Esophagus squamous epithelium (tissue), 5 donors: Measurements from ENCODE around the gene DLGAP1. TPM values are rescaled to one million over a fixed set of nuclear protein-coding genes. Genes with fewer than 3 reads are reported as not detected.

ENCODE experiments used
- DNase-seq: peaks from one replicate; lab custom pipeline; 2025; lab: John Stamatoyannopoulos, UW
- H3K27ac ChIP-seq, 4 donors: fragments of 200-600 bp; sonication (generic); one replicate each; pipeline ENCODE4 v1.5.1; 2016 to 2019; ENCODE audit warnings: mild to moderate bottlenecking in 1 of 4
- H3K27me3 ChIP-seq, 4 donors: fragments of 200-600 bp; sonication (generic); 1 replicate in 3 of 4; 2 replicates in 1 of 4; pipeline versions ENCODE4 v1.5.1 to v1.6.0; 2017 to 2021; ENCODE audit warnings: antibody characterized with exemption in 1 of 4
- H3K36me3 ChIP-seq, 3 donors: fragments of 200-600 bp; sonication (generic); one replicate each; pipeline ENCODE4 v1.5.1; 2016 to 2019
- H3K4me1 ChIP-seq, 3 donors: fragments of 200-600 bp; sonication (generic); one replicate each; pipeline ENCODE4 v1.5.1; 2017 to 2019
- H3K4me3 ChIP-seq, 4 donors: fragments of 200-600 bp; sonication (generic); 1 replicate in 3 of 4; 2 replicates in 1 of 4; pipeline ENCODE4 v1.5.1; 2016 to 2019; ENCODE audit warnings: mild to moderate bottlenecking in 2 of 4, moderate library complexity in 1 of 4
- H3K9me3 ChIP-seq, 3 donors: fragments of 200-600 bp; sonication (generic); one replicate each; pipeline ENCODE4 v1.5.1; 2016 to 2019
- CTCF ChIP-seq, 6 experiments: fragments of 450-650 bp in 4 of 6; fragments of 200-600 bp in 2 of 6; sonication (generic) in 2 of 6; IDR thresholded peaks; one replicate each; pipeline ENCODE4 v1.5.1; 2016 to 2019; ENCODE audit warnings: antibody characterized with exemption in 6 of 6, mild to moderate bottlenecking in 4 of 6, moderate library complexity in 4 of 6
- POLR2A ChIP-seq, 4 donors: fragments of 450-650 bp; IDR thresholded peaks; one replicate each; pipeline ENCODE4 v1.6.1; 2017; ENCODE audit warnings: antibody characterized with exemption in 4 of 4, mild to moderate bottlenecking in 4 of 4, moderate library complexity in 3 of 4
- WGBS, 2 donors: methylation state at CpG; one replicate each; pipeline ENCODE4 v1.1.5; 2018; 5-methylcytosine and 5-hydroxymethylcytosine counted together
- intact Hi-C: fragments of 100-400 bp; cut with DNase I; formaldehyde crosslinking; loops from one replicate; pipeline ENCODE4 v1.15.0; 2022
- total RNA-seq, 4 donors: library from RNA; depleted of rRNA; stranded (reverse); fragments of >200 nt; gene quantifications; one replicate each; pipeline ENCODE4 v1.1.0, GENCODE V29; 2016
- donor health status: DM: yes; HTN: yes; CAD: no.

The DLGAP1 gene
- total RNA-seq, 4 donors from 2014 or later, result 0.09 to 1.5 (median 0.52) TPM

GRCh38 chr18:3457261-3457724 lies 997.8 kb downstream of the DLGAP1 start:
- TF ChIP-seq CTCF (IDR thresholded peaks at IDR 0.05) (no peak), POLR2A (IDR thresholded peaks at IDR 0.05) (no peak)

GRCh38 chr18:3456686-3457069 lies 998.4 kb downstream of the DLGAP1 start:
- Histone ChIP-seq H3K27ac (peak overlapping the region; percentile 49 to 99 (median 98)), H3K36me3 (peaks cover 0 to 48% (median 5%) of the 10 kb centered on the region in 3 donors), H3K27me3 (no peaks in the 10 kb centered on the region), H3K4me1 (peaks cover 3 to 79% (median 48%) of the 10 kb centered on the region in 3 donors), H3K4me3 (no peak overlapping the region), H3K9me3 (no peaks in the 10 kb centered on the region)
- WGBS, 2 donors, result 9 to 21% methylated on average over 1 of the region's 1 CpG
- TF ChIP-seq CTCF (IDR thresholded peaks at IDR 0.05) (no peak), POLR2A (IDR thresholded peaks at IDR 0.05) (no peak)
- no peak for DNase-seq
- intact Hi-C loops, result loop anchor here (10.0 kb wide), 2 partner anchors 192 to 208 kb away; partner anchors contain the start of gene MYL12B

More at GRCh38 chr18:3457261-3457724, 997.8 kb downstream of the DLGAP1 start:
- peaks cover 3 to 75% (median 48%) of the 10 kb centered on the region in 3 donors for H3K4me1 ChIP-seq
- peaks cover 0 to 54% (median 5%) of the 10 kb centered on the region in 3 donors for H3K36me3 ChIP-seq
- intact Hi-C loops, result loop anchor here (10.0 kb wide), 2 partner anchors 192 to 208 kb away; partner anchors contain the start of gene MYL12B
- no peak overlapping the region for H3K4me3 ChIP-seq
- H3K27ac ChIP-seq, result peak overlapping the region; percentile 8 to 99 (median 70)
- DNase-seq, result no peak
- H3K27me3 ChIP-seq, result no peaks in the 10 kb centered on the region
- H3K9me3 ChIP-seq, result no peaks in the 10 kb centered on the region
- WGBS, 2 donors, result 26 to 43% methylated on average over 12 to 15 of the region's 15 CpGs

- peak overlapping the region in 1 of 4 donors; percentile 95 for H3K4me3 ChIP-seq
- peaks cover 0 to 42% (median 5%) of the 10 kb centered on the region in 3 donors for H3K36me3 ChIP-seq
- H3K27me3 ChIP-seq, result no peaks in the 10 kb centered on the region
- TF ChIP-seq CTCF (IDR thresholded peaks at IDR 0.05) (no peak), POLR2A (IDR thresholded peaks at IDR 0.05) (no peak)
- no peak for DNase-seq
- H3K9me3 ChIP-seq, result no peaks in the 10 kb centered on the region
- 44 to 64% methylated on average over 9 to 10 of the region's 10 CpGs for WGBS, 2 donors
- intact Hi-C loops, result loop anchor here (10.0 kb wide), 2 partner anchors 191 to 209 kb away; partner anchors contain the start of gene MYL12B
- H3K27ac ChIP-seq, result peak overlapping the region; percentile 49 to 99 (median 98)
- H3K4me1 ChIP-seq, result peaks cover 3 to 79% (median 48%) of the 10 kb centered on the region in 3 donors
Observed at GRCh38 chr18:3455907-3456685, 999.0 kb downstream of the DLGAP1 start.

GRCh38 chr18:3455090-3455635 lies 999.9 kb downstream of the DLGAP1 start:
- H3K9me3 ChIP-seq, result no peaks in the 10 kb centered on the region
- peaks cover 3 to 79% (median 48%) of the 10 kb centered on the region in 3 donors for H3K4me1 ChIP-seq
- H3K36me3 ChIP-seq, result peaks cover 0 to 33% (median 5%) of the 10 kb centered on the region in 3 donors
- no peak for DNase-seq
- no peaks in the 10 kb centered on the region for H3K27me3 ChIP-seq
- WGBS, 2 donors, result 15 to 29% methylated on average over 3 of the region's 3 CpGs
- H3K4me3 ChIP-seq, result peak overlapping the region in 2 of 4 donors; percentile 5 to 95
- peak overlapping the region; percentile 74 to 99 (median 98) for H3K27ac ChIP-seq
- intact Hi-C loops, result loop anchor here (10.0 kb wide), 2 partner anchors 190 to 210 kb away; partner anchors contain the start of gene MYL12B
- TF ChIP-seq CTCF (IDR thresholded peaks at IDR 0.05) (no peak), POLR2A (IDR thresholded peaks at IDR 0.05) (no peak)
